Immature natural killer cell (primary cell): Measurements from ENCODE around the gene BHLHE23. TPM values are rescaled to one million over a fixed set of nuclear protein-coding genes. Genes with fewer than 3 reads are reported as not detected.
A peak's percentile ranks its signal among the peaks of the same experiment; 100 is the strongest.

ENCODE experiments used
- DNase-seq, 3 donors: peaks; one replicate each; pipeline ENCODE4 v3.0.0; 2022; ENCODE audit warnings: mixed read lengths in 1 of 3
- H3K27ac Mint-ChIP-seq, 6 donors: one replicate each; pipeline ENCODE4 v1.8.0; 2020; ENCODE audit warnings: mixed read lengths in 6 of 6, mild to moderate bottlenecking in 5 of 6, inconsistent platforms in 4 of 6, moderate library complexity in 3 of 6
- H3K27me3 Mint-ChIP-seq, 3 donors: one replicate each; pipeline ENCODE4 v1.8.0; 2020 to 2021; ENCODE audit warnings: low read depth in 3 of 3, mild to moderate bottlenecking in 3 of 3, mixed read lengths in 3 of 3, moderate library complexity in 3 of 3, inconsistent platforms in 1 of 3
- H3K36me3 Mint-ChIP-seq, 3 donors: one replicate each; pipeline ENCODE4 v1.8.0; 2020; ENCODE audit warnings: mixed read lengths in 3 of 3, inconsistent platforms in 2 of 3, mild to moderate bottlenecking in 2 of 3
- H3K4me1 Mint-ChIP-seq, 2 donors: one replicate each; pipeline ENCODE4 v1.8.0; 2020; ENCODE audit warnings: inconsistent platforms in 2 of 2, mild to moderate bottlenecking in 2 of 2, mixed read lengths in 2 of 2, moderate library complexity in 1 of 2
- H3K4me3 Mint-ChIP-seq, 5 donors: one replicate each; pipeline ENCODE4 v1.8.0; 2020; ENCODE audit warnings: mild to moderate bottlenecking in 5 of 5, mixed read lengths in 5 of 5, inconsistent platforms in 3 of 5, moderate library complexity in 3 of 5
- H3K9me3 Mint-ChIP-seq, 6 donors: one replicate each; pipeline ENCODE4 v1.8.0; 2020; ENCODE audit warnings: mild to moderate bottlenecking in 6 of 6, mixed read lengths in 6 of 6, inconsistent platforms in 4 of 6, moderate library complexity in 3 of 6
- polyA plus RNA-seq, 3 donors: library from polyadenylated mRNA; unstranded; fragments of 300-500 nt; fragmentation: Illumina TruSeq; gene quantifications; one replicate each; pipeline ENCODE4 v1.2.3, GENCODE V29; 2021

Gene BHLHE23
- polyA plus RNA-seq, 3 donors from 2014 or later, result not detected

- H3K36me3 Mint-ChIP-seq, result no peaks in the 10 kb centered on the region
- DNase-seq, result no peak
- H3K4me3 Mint-ChIP-seq, result no peak overlapping the region
- H3K4me1 Mint-ChIP-seq, result peaks cover 7 to 19% of the 10 kb centered on the region in 2 donors
- peaks cover 27 to 44% (median 33%) of the 10 kb centered on the region in 3 donors for H3K27me3 Mint-ChIP-seq
- H3K27ac Mint-ChIP-seq, result no peak overlapping the region
- H3K9me3 Mint-ChIP-seq, result peaks cover 0 to 4% (median 0%) of the 10 kb centered on the region in 6 donors
Measured at GRCh38 chr20:63005862-63006539, 763 bp downstream of the BHLHE23 start.

GRCh38 chr20:63005365-63005861 lies 1.4 kb downstream of the BHLHE23 start:
- Mint-ChIP-seq H3K4me1 (peaks cover 6 to 17% of the 10 kb centered on the region in 2 donors), H3K36me3 (no peaks in the 10 kb centered on the region), H3K27ac (no peak overlapping the region), H3K9me3 (peaks cover 0 to 3% (median 0%) of the 10 kb centered on the region in 6 donors), H3K27me3 (peaks cover 30 to 43% (median 37%) of the 10 kb centered on the region in 3 donors), H3K4me3 (no peak overlapping the region)
- no peak for DNase-seq

- Mint-ChIP-seq H3K9me3 (peaks cover 0 to 2% (median 0%) of the 10 kb centered on the region in 6 donors), H3K27me3 (peaks cover 25 to 40% (median 37%) of the 10 kb centered on the region in 3 donors), H3K36me3 (no peaks in the 10 kb centered on the region), H3K4me3 (peak overlapping the region in 2 of 5 donors; percentile 3 to 30), H3K4me1 (peaks cover 5 to 13% of the 10 kb centered on the region in 2 donors), H3K27ac (peak overlapping the region in 2 of 6 donors; percentile 40 to 62)
- DNase-seq, result no peak
Measured at GRCh38 chr20:63004607-63005364, 2.0 kb downstream of the BHLHE23 start.

- H3K9me3 Mint-ChIP-seq, result peaks cover 0 to 4% (median 0%) of the 10 kb centered on the region in 6 donors
- no peaks in the 10 kb centered on the region for H3K36me3 Mint-ChIP-seq
- H3K27ac Mint-ChIP-seq, result no peak overlapping the region
- H3K4me3 Mint-ChIP-seq, result peak overlapping the region in 1 of 5 donors; percentile 14
- peaks cover 27 to 38% (median 37%) of the 10 kb centered on the region in 3 donors for H3K27me3 Mint-ChIP-seq
- H3K4me1 Mint-ChIP-seq, result peaks cover 6 to 14% of the 10 kb centered on the region in 2 donors
- DNase-seq, result no peak
Measured at GRCh38 chr20:63003546-63003945, 3.2 kb downstream of the BHLHE23 start.

- Mint-ChIP-seq H3K4me3 (no peak overlapping the region), H3K9me3 (peaks cover 0 to 4% (median 0%) of the 10 kb centered on the region in 6 donors), H3K4me1 (peaks cover 6 to 14% of the 10 kb centered on the region in 2 donors), H3K36me3 (no peaks in the 10 kb centered on the region), H3K27ac (no peak overlapping the region), H3K27me3 (peaks cover 25 to 41% (median 40%) of the 10 kb centered on the region in 3 donors)
- DNase-seq, result no peak
Measured at GRCh38 chr20:63002511-63002910, 4.3 kb downstream of the BHLHE23 start.

GRCh38 chr20:63000958-63001357 lies 5.8 kb downstream of the BHLHE23 start:
- Mint-ChIP-seq H3K36me3 (no peaks in the 10 kb centered on the region), H3K4me1 (peaks cover 6 to 14% of the 10 kb centered on the region in 2 donors), H3K9me3 (peaks cover 0 to 4% (median 0%) of the 10 kb centered on the region in 6 donors), H3K27me3 (peaks cover 23 to 44% (median 33%) of the 10 kb centered on the region in 3 donors), H3K27ac (no peak overlapping the region), H3K4me3 (no peak overlapping the region)
- DNase-seq, result no peak

- Mint-ChIP-seq H3K4me1 (peaks cover 6 to 14% of the 10 kb centered on the region in 2 donors), H3K4me3 (no peak overlapping the region), H3K27ac (peak overlapping the region in 3 of 6 donors; percentile 46 to 73 (median 64)), H3K9me3 (peaks cover 0 to 4% (median 0%) of the 10 kb centered on the region in 6 donors), H3K36me3 (no peaks in the 10 kb centered on the region), H3K27me3 (peaks cover 20 to 44% (median 26%) of the 10 kb centered on the region in 3 donors)
- no peak for DNase-seq
Measured at GRCh38 chr20:63000036-63000435, 6.7 kb downstream of the BHLHE23 start.

- peaks cover 0 to 4% (median 0%) of the 10 kb centered on the region in 6 donors for H3K9me3 Mint-ChIP-seq
- H3K4me3 Mint-ChIP-seq, result peak overlapping the region in 1 of 5 donors; percentile 13
- peak overlapping the region in 3 of 6 donors; percentile 64 to 73 (median 71) for H3K27ac Mint-ChIP-seq
- peaks cover 6 to 13% of the 10 kb centered on the region in 2 donors for H3K4me1 Mint-ChIP-seq
- no peaks in the 10 kb centered on the region for H3K36me3 Mint-ChIP-seq
- peaks cover 20 to 43% (median 25%) of the 10 kb centered on the region in 3 donors for H3K27me3 Mint-ChIP-seq
- peak; percentile 40 to 50 (median 45) for DNase-seq
Measured at GRCh38 chr20:62999580-62999979, 7.2 kb downstream of the BHLHE23 start.

GRCh38 chr20:62998449-62998848 lies 8.3 kb downstream of the BHLHE23 start:
- peaks cover 17 to 37% (median 18%) of the 10 kb centered on the region in 3 donors for H3K27me3 Mint-ChIP-seq
- H3K36me3 Mint-ChIP-seq, result no peaks in the 10 kb centered on the region
- no peak overlapping the region for H3K4me3 Mint-ChIP-seq
- H3K4me1 Mint-ChIP-seq, result peaks cover 6 to 8% of the 10 kb centered on the region in 2 donors
- H3K27ac Mint-ChIP-seq, result no peak overlapping the region
- no peak for DNase-seq
- peaks cover 0 to 4% (median 0%) of the 10 kb centered on the region in 6 donors for H3K9me3 Mint-ChIP-seq

GRCh38 chr20:62997417-62998035 lies 9.2 kb downstream of the BHLHE23 start:
- Mint-ChIP-seq H3K27ac (no peak overlapping the region), H3K27me3 (peaks cover 11 to 32% (median 18%) of the 10 kb centered on the region in 3 donors), H3K36me3 (no peaks in the 10 kb centered on the region), H3K9me3 (peaks cover 0 to 4% (median 0%) of the 10 kb centered on the region in 6 donors), H3K4me3 (no peak overlapping the region), H3K4me1 (peaks cover 6 to 8% of the 10 kb centered on the region in 2 donors)
- DNase-seq, result no peak

- Mint-ChIP-seq H3K4me3 (no peak overlapping the region), H3K4me1 (peaks cover 6 to 8% of the 10 kb centered on the region in 2 donors), H3K27ac (no peak overlapping the region), H3K27me3 (peaks cover 11 to 27% (median 18%) of the 10 kb centered on the region in 3 donors), H3K9me3 (peaks cover 0 to 4% (median 0%) of the 10 kb centered on the region in 6 donors), H3K36me3 (no peaks in the 10 kb centered on the region)
- DNase-seq, result no peak
Measured at GRCh38 chr20:62996596-62996982, 10.2 kb downstream of the BHLHE23 start.

- Mint-ChIP-seq H3K27me3 (peaks cover 11 to 27% (median 16%) of the 10 kb centered on the region in 3 donors), H3K9me3 (peaks cover 0 to 4% (median 0%) of the 10 kb centered on the region in 6 donors), H3K4me1 (peaks cover 7 to 8% of the 10 kb centered on the region in 2 donors), H3K36me3 (no peaks in the 10 kb centered on the region), H3K4me3 (no peak overlapping the region), H3K27ac (no peak overlapping the region)
- no peak for DNase-seq
Measured at GRCh38 chr20:62995898-62996595, 10.7 kb downstream of the BHLHE23 start.

- H3K36me3 Mint-ChIP-seq, result no peaks in the 10 kb centered on the region
- H3K4me3 Mint-ChIP-seq, result no peak overlapping the region
- H3K9me3 Mint-ChIP-seq, result peaks cover 0 to 4% (median 0%) of the 10 kb centered on the region in 6 donors
- H3K27ac Mint-ChIP-seq, result no peak overlapping the region
- peaks cover 11 to 23% (median 11%) of the 10 kb centered on the region in 3 donors for H3K27me3 Mint-ChIP-seq
- peaks cover 8% of the 10 kb centered on the region in 2 donors for H3K4me1 Mint-ChIP-seq
- no peak for DNase-seq
Measured at GRCh38 chr20:62995481-62995880, 11.3 kb downstream of the BHLHE23 start.
